Spleen (tissue), 7 donors: ENCODE data around the gene COPS9.

Experiments used
- POLR2A ChIP-seq, 3 donors: fragments of 450-650 bp; IDR thresholded peaks; one replicate each; pipeline ENCODE4 v1.5.1; 2017; ENCODE audit warnings: antibody characterized with exemption in 3 of 3, mild to moderate bottlenecking in 1 of 3
- POLR2AphosphoS5 ChIP-seq, 3 donors: sonication (generic); formaldehyde crosslinking; IDR thresholded peaks; one replicate each; pipeline ENCODE4 v1.5.1; 2017; ENCODE audit warnings: antibody characterized with exemption in 3 of 3
- TF ChIP-seq, protein P1 (sequence below), 11 experiments: fragments of 200-600 bp in 7 of 11; fragments of 450-650 bp in 4 of 11; sonication (generic) in 4 of 11; IDR thresholded peaks in 8 of 11; conservative IDR thresholded peaks in 3 of 11; 1 replicate in 7 of 11; 2 replicates in 4 of 11; pipeline versions ENCODE4 v1.4.0 to v1.8.0; 2016 to 2021; ENCODE audit warnings: antibody characterized with exemption in 11 of 11, inconsistent platforms in 4 of 11, mild to moderate bottlenecking in 1 of 11
- donor health status: DM: no; HTN: no; CAD: no; lungs with moderate emphysema.
- donor health status: DM: no; HTN: no; CAD: no.
- donor health status: DM: no; HTN: no; CAD: no.

DNA sequence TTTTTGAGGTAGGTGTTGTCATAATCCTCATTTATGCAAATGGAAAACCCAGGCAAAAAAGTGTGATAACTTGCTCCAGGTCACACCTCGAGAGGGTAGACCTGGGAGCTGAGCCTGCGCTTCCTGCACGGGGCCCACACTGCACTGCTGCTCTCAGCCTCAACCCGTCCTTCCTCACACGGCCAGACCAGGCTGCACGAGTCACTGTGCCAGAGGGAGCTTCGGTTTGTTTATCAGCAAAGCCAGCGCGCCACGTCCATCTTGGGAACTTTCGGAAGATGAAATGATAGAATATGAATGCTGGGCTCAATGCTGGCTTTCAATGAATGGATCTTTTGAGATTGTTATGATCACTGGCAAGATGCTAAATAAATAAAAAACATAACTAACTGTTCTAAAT, 14.4 kb downstream of the COPS9 start:
- TF ChIP-seq, protein P1, sequence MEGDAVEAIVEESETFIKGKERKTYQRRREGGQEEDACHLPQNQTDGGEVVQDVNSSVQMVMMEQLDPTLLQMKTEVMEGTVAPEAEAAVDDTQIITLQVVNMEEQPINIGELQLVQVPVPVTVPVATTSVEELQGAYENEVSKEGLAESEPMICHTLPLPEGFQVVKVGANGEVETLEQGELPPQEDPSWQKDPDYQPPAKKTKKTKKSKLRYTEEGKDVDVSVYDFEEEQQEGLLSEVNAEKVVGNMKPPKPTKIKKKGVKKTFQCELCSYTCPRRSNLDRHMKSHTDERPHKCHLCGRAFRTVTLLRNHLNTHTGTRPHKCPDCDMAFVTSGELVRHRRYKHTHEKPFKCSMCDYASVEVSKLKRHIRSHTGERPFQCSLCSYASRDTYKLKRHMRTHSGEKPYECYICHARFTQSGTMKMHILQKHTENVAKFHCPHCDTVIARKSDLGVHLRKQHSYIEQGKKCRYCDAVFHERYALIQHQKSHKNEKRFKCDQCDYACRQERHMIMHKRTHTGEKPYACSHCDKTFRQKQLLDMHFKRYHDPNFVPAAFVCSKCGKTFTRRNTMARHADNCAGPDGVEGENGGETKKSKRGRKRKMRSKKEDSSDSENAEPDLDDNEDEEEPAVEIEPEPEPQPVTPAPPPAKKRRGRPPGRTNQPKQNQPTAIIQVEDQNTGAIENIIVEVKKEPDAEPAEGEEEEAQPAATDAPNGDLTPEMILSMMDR (IDR thresholded peaks at IDR 0.05 in 8 of 11, conservative IDR thresholded peaks at IDR 0.05 in 3 of 11): no peak
- TF ChIP-seq POLR2A (IDR thresholded peaks at IDR 0.05): no peak
- no peak for TF ChIP-seq POLR2AphosphoS5 (IDR thresholded peaks at IDR 0.05)
